Body of pancreas (tissue), 4 donors: ENCODE measurements around the gene PSD2.

Experiments
- CTCF ChIP-seq, 7 experiments: fragments of 450-650 bp in 4 of 7; fragments of 200-600 bp in 3 of 7; sonication (generic) in 3 of 7; IDR thresholded peaks; one replicate each; pipeline ENCODE4 v1.5.1; 2016 to 2019; ENCODE audit warnings: antibody characterized with exemption in 7 of 7
- POLR2A ChIP-seq, 3 donors: fragments of 450-650 bp; IDR thresholded peaks; one replicate each; pipeline ENCODE4 v1.6.1; 2016; ENCODE audit warnings: antibody characterized with exemption in 3 of 3, mild to moderate bottlenecking in 2 of 3

GRCh38 chr5:139877129-139877597 is 81.6 kb downstream of the PSD2 start:
- TF ChIP-seq CTCF (IDR thresholded peaks at IDR 0.05): no peak
- TF ChIP-seq POLR2A (IDR thresholded peaks at IDR 0.05): no peak
